IMR-90 (cell line): ENCODE data around the gene B9D1.

Source experiments
- BHLHE40 ChIP-seq: fragments of 150-350 bp; IDR thresholded peaks from 2 replicates; pipeline ENCODE4 v1.6.1; 2016; ENCODE audit warnings: mild to moderate bottlenecking, low read depth, low read length
- CEBPB ChIP-seq: IDR thresholded peaks from 2 replicates; pipeline ENCODE4 v1.6.1; 2012; ENCODE audit warnings: low read depth, low read length, improper control_type of control experiment
- CTCF ChIP-seq: conservative IDR thresholded peaks from 2 replicates; pipeline ENCODE4 v1.5.1; 2012; ENCODE audit warnings: mild to moderate bottlenecking, low read depth, low read length, improper control_type of control experiment
- ELK1 ChIP-seq: fragments of 150-350 bp; IDR thresholded peaks from 2 replicates; pipeline ENCODE4 v1.6.1; 2016; ENCODE audit warnings: low read depth, mild to moderate bottlenecking, low read length, moderate library complexity, borderline replicate concordance
- FOS ChIP-seq: fragments of 150-350 bp; IDR thresholded peaks from 2 replicates; pipeline ENCODE4 v1.6.1; 2016; ENCODE audit warnings: low read depth, low read length
- MAZ ChIP-seq: IDR thresholded peaks from 2 replicates; pipeline ENCODE4 v1.6.1; 2012; ENCODE audit warnings: low read depth, mild to moderate bottlenecking, low read length, improper control_type of control experiment, moderate library complexity, borderline replicate concordance
- MXI1 ChIP-seq: IDR thresholded peaks from 2 replicates; pipeline ENCODE4 v1.6.1; 2012; ENCODE audit warnings: low read depth, mild to moderate bottlenecking, low read length, moderate library complexity, borderline replicate concordance
- NFE2L2 ChIP-seq: fragments of 150-350 bp; IDR thresholded peaks from 2 replicates; pipeline ENCODE4 v1.6.1; 2016; ENCODE audit warnings: low read depth, mild to moderate bottlenecking, low read length
- POLR2A ChIP-seq: IDR thresholded peaks from 2 replicates; pipeline ENCODE4 v1.6.1; 2012; ENCODE audit warnings: mild to moderate bottlenecking, low read depth, low read length
- RAD21 ChIP-seq: IDR thresholded peaks from 2 replicates; pipeline ENCODE4 v1.6.1; 2012; ENCODE audit warnings: low read length, improper control_type of control experiment
- RFX5 ChIP-seq: IDR thresholded peaks from 2 replicates; pipeline ENCODE4 v1.8.0; 2012; ENCODE audit warnings: low read depth, mild to moderate bottlenecking, low read length, moderate library complexity
- SMC3 ChIP-seq: fragments of 150-350 bp; IDR thresholded peaks from 2 replicates; pipeline ENCODE4 v1.6.1; 2016; ENCODE audit warnings: low read depth, mild to moderate bottlenecking, antibody characterized with exemption, low read length, moderate library complexity
- USF2 ChIP-seq: fragments of 150-350 bp; IDR thresholded peaks from 2 replicates; pipeline ENCODE4 v1.6.1; 2017; ENCODE audit warnings: mild to moderate bottlenecking, antibody characterized with exemption, low read length, low read depth

GRCh38 chr17:19329136-19329535, 33.4 kb downstream of the B9D1 start:
- no peak for TF ChIP-seq RFX5
- TF ChIP-seq CTCF = no peak
- TF ChIP-seq USF2 = no peak
- TF ChIP-seq ELK1 = no peak
- TF ChIP-seq POLR2A = no peak
- TF ChIP-seq MAZ = no peak
- TF ChIP-seq RAD21 = no peak
- TF ChIP-seq MXI1 = no peak
- no peak for TF ChIP-seq SMC3
- TF ChIP-seq BHLHE40 = no peak
- TF ChIP-seq CEBPB = no peak
- no peak for TF ChIP-seq NFE2L2
- TF ChIP-seq FOS = no peak
